SK-N-MC (cell line): ENCODE results near the gene HLCS.

ENCODE experiments used
- EZH2 ChIP-seq: fragments of 200-600 bp; sonication (generic); IDR thresholded peaks from one replicate; pipeline ENCODE4 v1.6.1; 2017; ENCODE audit warnings: antibody characterized with exemption
- POLR2AphosphoS5 ChIP-seq: IDR thresholded peaks from 2 replicates; pipeline ENCODE4 v1.6.1; 2012; ENCODE audit warnings: mild to moderate bottlenecking, low read depth, low read length, borderline replicate concordance

DNA sequence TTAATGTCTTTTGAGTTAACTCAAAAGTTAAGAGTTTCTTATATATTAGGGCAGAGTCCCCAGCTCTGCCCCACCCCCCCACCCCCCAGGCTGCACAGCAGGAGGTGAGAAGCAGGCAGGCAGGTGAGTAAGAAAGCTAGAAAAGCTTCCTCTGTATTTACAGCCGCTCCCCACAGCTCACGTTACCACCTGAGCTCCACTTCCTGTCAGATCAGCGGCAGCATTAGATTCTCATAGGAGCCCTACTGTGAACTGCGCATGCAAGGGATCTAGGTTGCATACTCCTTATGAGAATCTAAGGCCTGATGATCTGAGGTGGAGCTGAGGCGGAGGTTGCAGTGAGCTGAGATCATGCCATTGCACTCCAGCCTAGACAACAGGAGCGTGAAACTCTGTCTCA is 185.6 kb downstream of the HLCS start:
- TF ChIP-seq POLR2AphosphoS5 (no peak), EZH2 (no peak)
